Fibroblast of the aortic adventitia (primary cell): ENCODE data around the gene ST8SIA4. TPM values are rescaled to one million over a fixed set of nuclear protein-coding genes. Genes with fewer than 3 reads are reported as not detected.
"Not testable (repeated sequence)": the region's sequence is repeated elsewhere in the genome, so short reads cannot be mapped to it uniquely, and the experiment has no call there.

Source experiments
- DNase-seq: peaks from one replicate; pipeline ENCODE4 v3.0.0-alpha.2; 2010; ENCODE audit warnings: low read depth
- H3K4me3 ChIP-seq: 2 replicates; pipeline ENCODE4 v1.5.1; 2011; ENCODE audit warnings: low read depth, mild to moderate bottlenecking, control low read depth, low read length, moderate library complexity
- CTCF ChIP-seq: IDR thresholded peaks from 2 replicates; pipeline ENCODE4 v1.5.1; 2011; ENCODE audit warnings: mild to moderate bottlenecking, low read length, control low read depth, inconsistent platforms; ENCODE audit not compliant: insufficient read depth
- total RNA-seq: library from RNA; depleted of rRNA; stranded (reverse); fragments of >200 nt; gene quantifications from 2 replicates; pipeline ENCODE4 v1.2.3, GENCODE V29; 2012; ENCODE audit warnings: low replicate concordance

The ST8SIA4 gene
- total RNA-seq, 1 donor, result 0.54 TPM

GRCh38 chr5:100790170-100790665, 112.9 kb downstream of the ST8SIA4 start:
- TF ChIP-seq CTCF, result no peak
- DNase-seq, result no peak
- H3K4me3 ChIP-seq, result no peak overlapping the region

GRCh38 chr5:100789694-100790093, 113.4 kb downstream of the ST8SIA4 start:
- no peak for TF ChIP-seq CTCF
- no peak overlapping the region for H3K4me3 ChIP-seq
- DNase-seq, result no peak

- no peak overlapping the region for H3K4me3 ChIP-seq
- no peak for TF ChIP-seq CTCF
- no peak for DNase-seq
These were observed 114.7 kb downstream of the ST8SIA4 start for GRCh38 chr5:100788417-100788816.

GRCh38 chr5:100787648-100788047, 115.4 kb downstream of the ST8SIA4 start:
- DNase-seq, result no peak
- no peak overlapping the region for H3K4me3 ChIP-seq
- TF ChIP-seq CTCF, result no peak

- not testable (repeated sequence) for DNase-seq, H3K4me3 ChIP-seq
These were observed 117.5 kb downstream of the ST8SIA4 start for GRCh38 chr5:100785536-100785935.

GRCh38 chr5:100780376-100780870, 122.7 kb downstream of the ST8SIA4 start:
- no peak for TF ChIP-seq CTCF
- no peak for DNase-seq
- no peak overlapping the region for H3K4me3 ChIP-seq

- DNase-seq, result no peak
- H3K4me3 ChIP-seq, result no peak overlapping the region
- TF ChIP-seq CTCF, result no peak
These were observed 123.3 kb downstream of the ST8SIA4 start for GRCh38 chr5:100779669-100780375.
